ENCODE data around the gene PLCXD3.
"Not testable (repeated sequence)": the region's sequence is repeated elsewhere in the genome, so short reads cannot be mapped to it uniquely, and the experiment has no call there.

The PLCXD3 gene

GRCh38 chr5:41325074-41325473, 185.3 kb downstream of the PLCXD3 start:
- no peak overlapping the region for H3K4me3 ChIP-seq (ENCODE audit: low read length)
- no peak overlapping the region for H3K9ac ChIP-seq (ENCODE audit: low read length)
- H3K27me3 ChIP-seq (ENCODE audit: low read depth, low read length), result no peaks in the 10 kb centered on the region
- no peaks in the 10 kb centered on the region for H3K79me2 ChIP-seq (ENCODE audit: low read length)
- H3K9me3 ChIP-seq (ENCODE audit: insufficient read depth, low read length), result no peaks in the 10 kb centered on the region
- no peak overlapping the region for H3K4me2 ChIP-seq (ENCODE audit: low read length)
- H3K36me3 ChIP-seq (replicated peaks; ENCODE audit: low read depth, low read length), result no peaks in the 10 kb centered on the region
- no peak overlapping the region for H2AFZ ChIP-seq (ENCODE audit: low read depth, low read length)
- TF ChIP-seq EZH2phosphoT487 (IDR thresholded peaks at IDR 0.05; ENCODE audit: low read depth) (no peak), CTCF (IDR thresholded peaks at IDR 0.05; ENCODE audit: low read depth, low read length) (no peak)
- no peak overlapping the region for H3K27ac ChIP-seq (ENCODE audit: low read length)
- H4K20me1 ChIP-seq (ENCODE audit: insufficient read depth, low read length), result no peaks in the 10 kb centered on the region
- H3K4me1 ChIP-seq (ENCODE audit: low read length), result no peaks in the 10 kb centered on the region

- not testable (repeated sequence) for H2AFZ ChIP-seq (ENCODE audit: low read depth, low read length); H4K20me1 ChIP-seq (ENCODE audit: insufficient read depth, low read length); H3K4me1 ChIP-seq (ENCODE audit: low read length); H3K27ac ChIP-seq (ENCODE audit: low read length); H3K27me3 ChIP-seq (ENCODE audit: low read depth, low read length); H3K9me3 ChIP-seq (ENCODE audit: insufficient read depth, low read length); H3K79me2 ChIP-seq (ENCODE audit: low read length); H3K9ac ChIP-seq (ENCODE audit: low read length); H3K4me2 ChIP-seq (ENCODE audit: low read length); H3K4me3 ChIP-seq (ENCODE audit: low read length); H3K36me3 ChIP-seq (replicated peaks; ENCODE audit: low read depth, low read length)
These were observed 187.6 kb downstream of the PLCXD3 start for GRCh38 chr5:41322826-41323225.

GRCh38 chr5:41312478-41313060, 197.8 kb downstream of the PLCXD3 start:
- TF ChIP-seq CTCF (IDR thresholded peaks at IDR 0.05; ENCODE audit: low read depth, low read length), result no peak
- TF ChIP-seq EZH2phosphoT487 (IDR thresholded peaks at IDR 0.05; ENCODE audit: low read depth), result no peak
- H2AFZ ChIP-seq (ENCODE audit: low read depth, low read length), result no peak overlapping the region
- H3K79me2 ChIP-seq (ENCODE audit: low read length), result no peaks in the 10 kb centered on the region
- no peaks in the 10 kb centered on the region for H3K4me1 ChIP-seq (ENCODE audit: low read length)
- no peaks in the 10 kb centered on the region for H3K27me3 ChIP-seq (ENCODE audit: low read depth, low read length)
- no peak overlapping the region for H3K4me2 ChIP-seq (ENCODE audit: low read length)
- no peak overlapping the region for H3K4me3 ChIP-seq (ENCODE audit: low read length)
- H3K27ac ChIP-seq (ENCODE audit: low read length), result no peak overlapping the region
- no peak overlapping the region for H3K9ac ChIP-seq (ENCODE audit: low read length)
- H3K36me3 ChIP-seq (replicated peaks; ENCODE audit: low read depth, low read length), result no peaks in the 10 kb centered on the region
- no peaks in the 10 kb centered on the region for H3K9me3 ChIP-seq (ENCODE audit: insufficient read depth, low read length)
- H4K20me1 ChIP-seq (ENCODE audit: insufficient read depth, low read length), result no peaks in the 10 kb centered on the region

- Histone ChIP-seq H3K4me2 (ENCODE audit: low read length) (no peak overlapping the region), H3K9ac (ENCODE audit: low read length) (no peak overlapping the region), H3K27ac (ENCODE audit: low read length) (no peak overlapping the region), H3K9me3 (ENCODE audit: insufficient read depth, low read length) (no peaks in the 10 kb centered on the region), H2AFZ (ENCODE audit: low read depth, low read length) (no peak overlapping the region), H3K27me3 (ENCODE audit: low read depth, low read length) (no peaks in the 10 kb centered on the region), H3K36me3 (replicated peaks; ENCODE audit: low read depth, low read length) (no peaks in the 10 kb centered on the region), H3K4me3 (ENCODE audit: low read length) (no peak overlapping the region), H3K79me2 (ENCODE audit: low read length) (no peaks in the 10 kb centered on the region), H3K4me1 (ENCODE audit: low read length) (no peaks in the 10 kb centered on the region), H4K20me1 (ENCODE audit: insufficient read depth, low read length) (no peaks in the 10 kb centered on the region)
- TF ChIP-seq EZH2phosphoT487 (IDR thresholded peaks at IDR 0.05; ENCODE audit: low read depth) (no peak), CTCF (IDR thresholded peaks at IDR 0.05; ENCODE audit: low read depth, low read length) (no peak)
These were observed 198.3 kb downstream of the PLCXD3 start for GRCh38 chr5:41312066-41312465.

GRCh38 chr5:41309275-41309674, 201.1 kb downstream of the PLCXD3 start:
- H3K27ac ChIP-seq (ENCODE audit: low read length), result no peak overlapping the region

More at GRCh38 chr5:41309275-41309674, 201.1 kb downstream of the PLCXD3 start:
- Histone ChIP-seq H2AFZ (ENCODE audit: low read depth, low read length) (no peak overlapping the region), H3K9me3 (ENCODE audit: insufficient read depth, low read length) (no peaks in the 10 kb centered on the region), H3K27me3 (ENCODE audit: low read depth, low read length) (no peaks in the 10 kb centered on the region), H3K36me3 (replicated peaks; ENCODE audit: low read depth, low read length) (no peaks in the 10 kb centered on the region), H3K4me1 (ENCODE audit: low read length) (no peaks in the 10 kb centered on the region), H3K9ac (ENCODE audit: low read length) (no peak overlapping the region), H3K4me3 (ENCODE audit: low read length) (no peak overlapping the region), H3K4me2 (ENCODE audit: low read length) (no peak overlapping the region), H4K20me1 (ENCODE audit: insufficient read depth, low read length) (no peaks in the 10 kb centered on the region), H3K79me2 (ENCODE audit: low read length) (no peaks in the 10 kb centered on the region)
- TF ChIP-seq CTCF (IDR thresholded peaks at IDR 0.05; ENCODE audit: low read depth, low read length) (no peak), EZH2phosphoT487 (IDR thresholded peaks at IDR 0.05; ENCODE audit: low read depth) (no peak)
